SK-N-SH treated with all-trans-retinoic acid at 6 μM for 48 hours (cell line): ENCODE results near the gene ZNF672.
A peak's percentile ranks its signal among the peaks of the same experiment; 100 is the strongest.

Experiments used
- ATAC-seq: fragments of 200-7000 bp; cut with Tn5 transposase; 3 replicates; pipeline ENCODE4 v1.9.1; 2020; ENCODE audit warnings: mild to moderate bottlenecking, moderate library complexity
- ARNTL ChIP-seq: fragments of 450-650 bp; formaldehyde crosslinking; IDR thresholded peaks from 2 replicates; pipeline ENCODE4 v1.5.0; 2020; ENCODE audit warnings: low read depth, mild to moderate bottlenecking, moderate library complexity, borderline replicate concordance
- BACH2 ChIP-seq: fragments of 250-450 bp; sonication (Bioruptor Pico); IDR thresholded peaks from 2 replicates; pipeline ENCODE4 v1.9.0; 2021; ENCODE audit warnings: mild to moderate bottlenecking, borderline replicate concordance
- CSDC2 ChIP-seq: fragments of 250-450 bp; sonication (Bioruptor Pico); IDR thresholded peaks from 2 replicates; pipeline ENCODE4 v1.5.0; 2020; ENCODE audit warnings: mild to moderate bottlenecking, moderate library complexity
- ESRRG ChIP-seq: fragments of 250-450 bp; sonication (Bioruptor Pico); IDR thresholded peaks from 2 replicates; pipeline ENCODE4 v1.6.1; 2021; ENCODE audit warnings: mild to moderate bottlenecking
- ISL1 ChIP-seq: fragments of 250-450 bp; sonication (Bioruptor Pico); IDR thresholded peaks from 2 replicates; pipeline ENCODE4 v2.1.2; 2022; ENCODE audit warnings: mild to moderate bottlenecking, moderate library complexity
- RARB ChIP-seq: fragments of 250-450 bp; sonication (Bioruptor Pico); IDR thresholded peaks from 2 replicates; pipeline ENCODE4 v1.8.0; 2021; ENCODE audit warnings: mild to moderate bottlenecking, moderate library complexity
- SNAI2 ChIP-seq: fragments of 250-450 bp; sonication (Bioruptor Pico); IDR thresholded peaks from 2 replicates; pipeline ENCODE4 v1.5.0; 2020; ENCODE audit warnings: mild to moderate bottlenecking, moderate library complexity
- TCF4 ChIP-seq: fragments of 250-450 bp; sonication (Bioruptor Pico); IDR thresholded peaks from 2 replicates; pipeline ENCODE4 v1.8.0; 2021; ENCODE audit warnings: mild to moderate bottlenecking, moderate library complexity, borderline replicate concordance
- TOX ChIP-seq: fragments of 250-450 bp; sonication (Bioruptor Pico); IDR thresholded peaks from 2 replicates; pipeline ENCODE4 v1.8.0; 2021; ENCODE audit warnings: mild to moderate bottlenecking, moderate library complexity, borderline replicate concordance
- ZC3H10 ChIP-seq: fragments of 250-450 bp; sonication (Bioruptor Pico); IDR thresholded peaks from 2 replicates; pipeline ENCODE4 v1.5.1; 2021; ENCODE audit warnings: mild to moderate bottlenecking, moderate library complexity
- ZFP3 ChIP-seq: fragments of 250-450 bp; sonication (Bioruptor Pico); IDR thresholded peaks from 2 replicates; pipeline ENCODE4 v1.5.0; 2020; ENCODE audit warnings: mild to moderate bottlenecking, moderate library complexity
- ZFP30 ChIP-seq: fragments of 450-650 bp; formaldehyde crosslinking; IDR thresholded peaks from 2 replicates; pipeline ENCODE4 v1.5.0; 2022; ENCODE audit warnings: mild to moderate bottlenecking, moderate library complexity
- ZNF565 ChIP-seq: fragments of 450-650 bp; formaldehyde crosslinking; conservative IDR thresholded peaks from 2 replicates; pipeline ENCODE4 v1.5.0; 2020; ENCODE audit warnings: low read depth, mild to moderate bottlenecking, moderate library complexity
- ZNF70 ChIP-seq: fragments of 450-650 bp; formaldehyde crosslinking; IDR thresholded peaks from 2 replicates; pipeline ENCODE4 v1.5.0; 2020; ENCODE audit warnings: mild to moderate bottlenecking, moderate library complexity
- ZNF8 ChIP-seq: fragments of 450-650 bp; formaldehyde crosslinking; IDR thresholded peaks from 2 replicates; pipeline ENCODE4 v1.5.0; 2020; ENCODE audit warnings: mild to moderate bottlenecking, moderate library complexity
- TF ChIP-seq, protein P1 (sequence below): fragments of 250-450 bp; sonication (Bioruptor Pico); IDR thresholded peaks from 2 replicates; pipeline ENCODE4 v1.5.0; 2020; ENCODE audit warnings: mild to moderate bottlenecking, moderate library complexity
- TF ChIP-seq, protein P2 (sequence below): fragments of 250-450 bp; sonication (Bioruptor Pico); IDR thresholded peaks from 2 replicates; pipeline ENCODE4 v1.5.1; 2021; ENCODE audit warnings: mild to moderate bottlenecking, moderate library complexity
- TF ChIP-seq, protein P3 (sequence below): fragments of 250-450 bp; sonication (Bioruptor Pico); IDR thresholded peaks from 2 replicates; pipeline ENCODE4 v1.5.1; 2020; ENCODE audit warnings: low read depth, mild to moderate bottlenecking, moderate library complexity
- TF ChIP-seq, protein P4 (sequence below): fragments of 250-450 bp; sonication (Bioruptor Pico); IDR thresholded peaks from 2 replicates; pipeline ENCODE4 v1.8.0; 2021; ENCODE audit warnings: low read depth, mild to moderate bottlenecking, moderate library complexity, borderline replicate concordance
- TF ChIP-seq, protein P5 (sequence below): fragments of 250-450 bp; sonication (Bioruptor Pico); IDR thresholded peaks from 2 replicates; pipeline ENCODE4 v1.8.0; 2020; ENCODE audit warnings: mild to moderate bottlenecking, moderate library complexity, borderline replicate concordance

Gene ZNF672

DNA sequence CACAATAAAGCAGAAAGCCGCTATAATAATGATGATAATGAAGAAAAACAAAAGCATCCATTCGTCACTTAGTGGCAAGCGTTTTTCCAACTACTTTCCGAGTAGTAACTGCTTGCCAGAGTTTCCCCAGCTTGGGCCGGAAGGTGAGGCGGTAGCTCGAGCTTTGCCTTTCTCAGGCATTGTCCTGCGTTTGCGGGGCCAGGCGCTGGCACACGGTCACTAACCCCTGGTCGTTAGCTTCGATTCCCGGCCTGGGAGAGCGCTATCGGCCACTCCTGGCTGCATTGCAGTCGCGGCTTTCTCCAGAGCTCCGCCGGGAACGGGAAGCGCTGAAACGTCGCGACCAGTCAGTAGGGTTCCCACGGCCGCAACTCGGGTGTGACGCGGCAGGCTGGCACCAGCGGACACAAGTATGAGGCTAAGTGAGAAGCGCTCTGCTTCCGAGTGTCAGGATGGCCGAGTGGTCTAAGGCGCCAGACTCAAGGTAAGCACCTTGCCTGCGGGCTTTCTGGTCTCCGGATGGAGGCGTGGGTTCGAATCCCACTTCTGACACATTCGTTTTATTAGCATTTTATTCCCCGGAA lies 35.5 kb downstream of the ZNF672 start:
- TF ChIP-seq ESRRG (CRISPR knock-in tag) (no peak), ZC3H10 (CRISPR knock-in tag) (no peak), TCF4 (CRISPR knock-in tag) (no peak), ZFP3 (CRISPR knock-in tag) (no peak), SNAI2 (CRISPR knock-in tag) (no peak), ARNTL (CRISPR knock-in tag) (no peak), ZNF565 (CRISPR knock-in tag) (no peak), CSDC2 (CRISPR knock-in tag) (no peak)
- TF ChIP-seq, protein P1, sequence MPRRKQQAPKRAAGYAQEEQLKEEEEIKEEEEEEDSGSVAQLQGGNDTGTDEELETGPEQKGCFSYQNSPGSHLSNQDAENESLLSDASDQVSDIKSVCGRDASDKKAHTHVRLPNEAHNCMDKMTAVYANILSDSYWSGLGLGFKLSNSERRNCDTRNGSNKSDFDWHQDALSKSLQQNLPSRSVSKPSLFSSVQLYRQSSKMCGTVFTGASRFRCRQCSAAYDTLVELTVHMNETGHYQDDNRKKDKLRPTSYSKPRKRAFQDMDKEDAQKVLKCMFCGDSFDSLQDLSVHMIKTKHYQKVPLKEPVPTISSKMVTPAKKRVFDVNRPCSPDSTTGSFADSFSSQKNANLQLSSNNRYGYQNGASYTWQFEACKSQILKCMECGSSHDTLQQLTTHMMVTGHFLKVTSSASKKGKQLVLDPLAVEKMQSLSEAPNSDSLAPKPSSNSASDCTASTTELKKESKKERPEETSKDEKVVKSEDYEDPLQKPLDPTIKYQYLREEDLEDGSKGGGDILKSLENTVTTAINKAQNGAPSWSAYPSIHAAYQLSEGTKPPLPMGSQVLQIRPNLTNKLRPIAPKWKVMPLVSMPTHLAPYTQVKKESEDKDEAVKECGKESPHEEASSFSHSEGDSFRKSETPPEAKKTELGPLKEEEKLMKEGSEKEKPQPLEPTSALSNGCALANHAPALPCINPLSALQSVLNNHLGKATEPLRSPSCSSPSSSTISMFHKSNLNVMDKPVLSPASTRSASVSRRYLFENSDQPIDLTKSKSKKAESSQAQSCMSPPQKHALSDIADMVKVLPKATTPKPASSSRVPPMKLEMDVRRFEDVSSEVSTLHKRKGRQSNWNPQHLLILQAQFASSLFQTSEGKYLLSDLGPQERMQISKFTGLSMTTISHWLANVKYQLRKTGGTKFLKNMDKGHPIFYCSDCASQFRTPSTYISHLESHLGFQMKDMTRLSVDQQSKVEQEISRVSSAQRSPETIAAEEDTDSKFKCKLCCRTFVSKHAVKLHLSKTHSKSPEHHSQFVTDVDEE (CRISPR knock-in tag), result no peak
- TF ChIP-seq, protein P2, sequence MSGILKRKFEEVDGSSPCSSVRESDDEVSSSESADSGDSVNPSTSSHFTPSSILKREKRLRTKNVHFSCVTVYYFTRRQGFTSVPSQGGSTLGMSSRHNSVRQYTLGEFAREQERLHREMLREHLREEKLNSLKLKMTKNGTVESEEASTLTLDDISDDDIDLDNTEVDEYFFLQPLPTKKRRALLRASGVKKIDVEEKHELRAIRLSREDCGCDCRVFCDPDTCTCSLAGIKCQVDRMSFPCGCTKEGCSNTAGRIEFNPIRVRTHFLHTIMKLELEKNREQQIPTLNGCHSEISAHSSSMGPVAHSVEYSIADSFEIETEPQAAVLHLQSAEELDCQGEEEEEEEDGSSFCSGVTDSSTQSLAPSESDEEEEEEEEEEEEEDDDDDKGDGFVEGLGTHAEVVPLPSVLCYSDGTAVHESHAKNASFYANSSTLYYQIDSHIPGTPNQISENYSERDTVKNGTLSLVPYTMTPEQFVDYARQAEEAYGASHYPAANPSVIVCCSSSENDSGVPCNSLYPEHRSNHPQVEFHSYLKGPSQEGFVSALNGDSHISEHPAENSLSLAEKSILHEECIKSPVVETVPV (CRISPR knock-in tag), result no peak
- TF ChIP-seq, protein P3, sequence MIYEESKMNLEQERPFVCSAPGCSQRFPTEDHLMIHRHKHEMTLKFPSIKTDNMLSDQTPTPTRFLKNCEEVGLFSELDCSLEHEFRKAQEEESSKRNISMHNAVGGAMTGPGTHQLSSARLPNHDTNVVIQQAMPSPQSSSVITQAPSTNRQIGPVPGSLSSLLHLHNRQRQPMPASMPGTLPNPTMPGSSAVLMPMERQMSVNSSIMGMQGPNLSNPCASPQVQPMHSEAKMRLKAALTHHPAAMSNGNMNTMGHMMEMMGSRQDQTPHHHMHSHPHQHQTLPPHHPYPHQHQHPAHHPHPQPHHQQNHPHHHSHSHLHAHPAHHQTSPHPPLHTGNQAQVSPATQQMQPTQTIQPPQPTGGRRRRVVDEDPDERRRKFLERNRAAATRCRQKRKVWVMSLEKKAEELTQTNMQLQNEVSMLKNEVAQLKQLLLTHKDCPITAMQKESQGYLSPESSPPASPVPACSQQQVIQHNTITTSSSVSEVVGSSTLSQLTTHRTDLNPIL, result no peak
- TF ChIP-seq, protein P4, sequence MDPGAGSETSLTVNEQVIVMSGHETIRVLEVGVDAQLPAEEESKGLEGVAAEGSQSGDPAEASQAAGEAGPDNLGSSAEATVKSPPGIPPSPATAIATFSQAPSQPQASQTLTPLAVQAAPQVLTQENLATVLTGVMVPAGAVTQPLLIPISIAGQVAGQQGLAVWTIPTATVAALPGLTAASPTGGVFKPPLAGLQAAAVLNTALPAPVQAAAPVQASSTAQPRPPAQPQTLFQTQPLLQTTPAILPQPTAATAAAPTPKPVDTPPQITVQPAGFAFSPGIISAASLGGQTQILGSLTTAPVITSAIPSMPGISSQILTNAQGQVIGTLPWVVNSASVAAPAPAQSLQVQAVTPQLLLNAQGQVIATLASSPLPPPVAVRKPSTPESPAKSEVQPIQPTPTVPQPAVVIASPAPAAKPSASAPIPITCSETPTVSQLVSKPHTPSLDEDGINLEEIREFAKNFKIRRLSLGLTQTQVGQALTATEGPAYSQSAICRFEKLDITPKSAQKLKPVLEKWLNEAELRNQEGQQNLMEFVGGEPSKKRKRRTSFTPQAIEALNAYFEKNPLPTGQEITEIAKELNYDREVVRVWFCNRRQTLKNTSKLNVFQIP, result no peak
- ATAC-seq, result peak; percentile 87

DNA sequence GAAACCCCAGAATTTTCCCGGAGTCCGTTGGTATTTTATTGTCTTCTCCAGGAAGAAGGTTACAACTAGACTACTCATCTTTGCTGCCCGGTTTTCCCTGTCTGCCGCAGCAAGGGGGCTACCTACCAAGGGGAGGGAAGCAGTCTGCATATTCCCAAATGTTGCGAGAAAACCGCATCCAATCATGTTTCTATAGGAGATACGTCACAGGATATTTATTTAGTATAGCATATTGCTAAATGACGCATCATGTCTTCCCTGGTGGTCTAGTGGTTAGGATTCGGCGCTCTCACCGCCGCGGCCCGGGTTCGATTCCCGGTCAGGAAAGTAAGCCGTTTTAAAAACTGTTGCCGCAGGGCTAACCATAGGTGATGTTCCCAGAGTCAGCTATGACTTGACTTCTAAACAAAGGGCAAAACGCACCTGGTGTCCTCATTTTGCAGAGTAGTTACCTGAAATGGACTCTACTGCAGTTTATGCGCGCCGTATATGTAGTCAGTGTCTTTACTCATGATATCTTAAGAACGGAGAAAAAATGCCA lies 36.0 kb downstream of the ZNF672 start:
- no peak for TF ChIP-seq BACH2 (CRISPR knock-in tag)
- TF ChIP-seq, protein P1 (CRISPR knock-in tag), result 0 out of 2 replicates have a peak, but pooled peaks have one; percentile 19
- peak; percentile 6; the same call in 1 of the 2 replicates for TF ChIP-seq RARB
- no peak for TF ChIP-seq ZFP30
- ATAC-seq, result peak; percentile 70

DNA sequence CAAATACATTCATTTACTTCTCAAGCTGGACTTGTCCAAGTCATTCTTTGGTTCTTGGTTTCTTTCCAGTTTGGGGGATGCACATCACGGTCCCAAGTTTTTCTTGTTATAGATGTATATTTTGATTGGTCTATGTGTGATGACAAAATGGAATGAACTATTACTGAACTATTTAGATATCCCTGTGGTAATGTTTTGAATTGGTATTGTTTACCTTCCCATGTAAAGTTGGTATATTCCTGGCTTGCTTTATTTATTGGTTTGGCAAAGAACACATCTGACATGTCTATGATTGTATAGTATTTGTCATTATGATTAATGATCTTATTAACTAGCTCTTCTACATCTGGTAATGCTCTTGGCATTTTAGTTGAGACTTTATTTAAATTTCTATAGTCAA lies 43.2 kb downstream of the ZNF672 start:
- ATAC-seq, result no peak
- TF ChIP-seq, protein P1 (CRISPR knock-in tag), result no peak
- TF ChIP-seq, protein P5, sequence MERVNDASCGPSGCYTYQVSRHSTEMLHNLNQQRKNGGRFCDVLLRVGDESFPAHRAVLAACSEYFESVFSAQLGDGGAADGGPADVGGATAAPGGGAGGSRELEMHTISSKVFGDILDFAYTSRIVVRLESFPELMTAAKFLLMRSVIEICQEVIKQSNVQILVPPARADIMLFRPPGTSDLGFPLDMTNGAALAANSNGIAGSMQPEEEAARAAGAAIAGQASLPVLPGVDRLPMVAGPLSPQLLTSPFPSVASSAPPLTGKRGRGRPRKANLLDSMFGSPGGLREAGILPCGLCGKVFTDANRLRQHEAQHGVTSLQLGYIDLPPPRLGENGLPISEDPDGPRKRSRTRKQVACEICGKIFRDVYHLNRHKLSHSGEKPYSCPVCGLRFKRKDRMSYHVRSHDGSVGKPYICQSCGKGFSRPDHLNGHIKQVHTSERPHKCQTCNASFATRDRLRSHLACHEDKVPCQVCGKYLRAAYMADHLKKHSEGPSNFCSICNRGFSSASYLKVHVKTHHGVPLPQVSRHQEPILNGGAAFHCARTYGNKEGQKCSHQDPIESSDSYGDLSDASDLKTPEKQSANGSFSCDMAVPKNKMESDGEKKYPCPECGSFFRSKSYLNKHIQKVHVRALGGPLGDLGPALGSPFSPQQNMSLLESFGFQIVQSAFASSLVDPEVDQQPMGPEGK, result no peak
- TF ChIP-seq, protein P3, result no peak
- no peak for TF ChIP-seq ARNTL (CRISPR knock-in tag)
- TF ChIP-seq TCF4 (CRISPR knock-in tag), result no peak
- no peak for TF ChIP-seq RARB
- no peak for TF ChIP-seq ISL1
- no peak for TF ChIP-seq ZNF8
- no peak for TF ChIP-seq ZNF70 (CRISPR knock-in tag)
- no peak for TF ChIP-seq ESRRG (CRISPR knock-in tag)
- TF ChIP-seq TOX, result no peak
- no peak for TF ChIP-seq ZNF565 (CRISPR knock-in tag)
- no peak for TF ChIP-seq ZFP30
- no peak for TF ChIP-seq ZFP3 (CRISPR knock-in tag)
